ENCODE data around the gene HADHA.
"Not testable (repeated sequence)": the region's sequence is repeated elsewhere in the genome, so short reads cannot be mapped to it uniquely, and the experiment has no call there.

HADHA gene

GRCh38 chr2:26244309-26245230, at the start of gene HADHA, which contains the start of gene HADHB:
HADHA (minus strand) TSS chr2:26244632; CDS start chr2:26244596, 36 bp downstream.
HADHB (plus strand) TSS chr2:26244939; CDS start chr2:26254255, 9,316 bp downstream.
- DNase-seq (ENCODE audit: insufficient read length, low spot score) = peak; percentile 65
- FAIRE-seq = peak; percentile 87

- FAIRE-seq (no peak), DNase-seq (ENCODE audit: insufficient read length, low spot score) (no peak)
Measured at GRCh38 chr2:26292646-26293045, 48.2 kb upstream of the HADHA start.

- FAIRE-seq = no peak
- no peak for DNase-seq (ENCODE audit: insufficient read length, low spot score)
Measured at GRCh38 chr2:26290001-26290400, 45.6 kb upstream of the HADHA start.

- FAIRE-seq = no peak
- no peak for DNase-seq (ENCODE audit: insufficient read length, low spot score)
Measured at GRCh38 chr2:26285931-26286330, 41.5 kb upstream of the HADHA start.

GRCh38 chr2:26284132-26284531, 39.7 kb upstream of the HADHA start:
- DNase-seq (ENCODE audit: insufficient read length, low spot score) (no peak), FAIRE-seq (no peak)

GRCh38 chr2:26283606-26284005, 39.2 kb upstream of the HADHA start:
- DNase-seq (ENCODE audit: insufficient read length, low spot score) = no peak
- FAIRE-seq = no peak

GRCh38 chr2:26281226-26281625, 36.8 kb upstream of the HADHA start:
- DNase-seq (ENCODE audit: insufficient read length, low spot score) (no peak), FAIRE-seq (no peak)

- DNase-seq (ENCODE audit: insufficient read length, low spot score) (no peak), FAIRE-seq (no peak)
Measured at GRCh38 chr2:26279886-26280285, 35.5 kb upstream of the HADHA start.

- FAIRE-seq (no peak), DNase-seq (ENCODE audit: insufficient read length, low spot score) (no peak)
Measured at GRCh38 chr2:26276484-26277227, 32.2 kb upstream of the HADHA start.

- no peak for DNase-seq (ENCODE audit: insufficient read length, low spot score)
- no peak for FAIRE-seq
Measured at GRCh38 chr2:26274058-26274613, 29.7 kb upstream of the HADHA start.

- FAIRE-seq (no peak), DNase-seq (ENCODE audit: insufficient read length, low spot score) (no peak)
Measured at GRCh38 chr2:26273501-26273900, 29.1 kb upstream of the HADHA start.

- no peak for FAIRE-seq
- no peak for DNase-seq (ENCODE audit: insufficient read length, low spot score)
Measured at GRCh38 chr2:26270373-26270772, 25.9 kb upstream of the HADHA start.

GRCh38 chr2:26269571-26270158, 25.2 kb upstream of the HADHA start:
- FAIRE-seq (no peak), DNase-seq (ENCODE audit: insufficient read length, low spot score) (no peak)

GRCh38 chr2:26268670-26269385, 24.4 kb upstream of the HADHA start:
- not testable (repeated sequence) for FAIRE-seq; DNase-seq (ENCODE audit: insufficient read length, low spot score)

GRCh38 chr2:26268213-26268612, 23.8 kb upstream of the HADHA start:
- FAIRE-seq (no peak), DNase-seq (ENCODE audit: insufficient read length, low spot score) (no peak)

GRCh38 chr2:26258836-26259235, 14.4 kb upstream of the HADHA start:
- DNase-seq (ENCODE audit: insufficient read length, low spot score); FAIRE-seq: not testable (repeated sequence)

- FAIRE-seq (no peak), DNase-seq (ENCODE audit: insufficient read length, low spot score) (no peak)
Measured at GRCh38 chr2:26255759-26256384, 11.4 kb upstream of the HADHA start.

GRCh38 chr2:26251893-26252292, 7.5 kb upstream of the HADHA start:
- FAIRE-seq (no peak), DNase-seq (ENCODE audit: insufficient read length, low spot score) (no peak)

GRCh38 chr2:26249625-26250024, 5.2 kb upstream of the HADHA start:
- DNase-seq (ENCODE audit: insufficient read length, low spot score) (no peak), FAIRE-seq (no peak)

- DNase-seq (ENCODE audit: insufficient read length, low spot score) (no peak), FAIRE-seq (peak; percentile 59)
Measured at GRCh38 chr2:26246818-26247217, 2.4 kb upstream of the HADHA start.

Data from GM19239 (cell line).